Measurements from ENCODE around the gene CTDP1. TPM values are rescaled to one million over a fixed set of nuclear protein-coding genes. Genes with fewer than 3 reads are reported as not detected.
A peak's percentile ranks its signal among the peaks of the same experiment; 100 is the strongest.

CTDP1 gene
- total RNA-seq, 1 donor from 2014 or later: 10.2 TPM

GRCh38 chr18:79784965-79785770 is 105.6 kb downstream of the CTDP1 start:
- no peak for ATAC-seq
- intact Hi-C loops (cut with micrococcal nuclease): no loop called here
- no peak for DNase-seq

GRCh38 chr18:79785831-79786230 is 106.2 kb downstream of the CTDP1 start:
- ATAC-seq: no peak
- intact Hi-C loops (cut with micrococcal nuclease): no loop called here
- no peak for DNase-seq

- intact Hi-C loops (cut with micrococcal nuclease): no loop called here
- DNase-seq (no peak), ATAC-seq (no peak)
Measured at GRCh38 chr18:79786304-79786703, 106.7 kb downstream of the CTDP1 start.

DNA sequence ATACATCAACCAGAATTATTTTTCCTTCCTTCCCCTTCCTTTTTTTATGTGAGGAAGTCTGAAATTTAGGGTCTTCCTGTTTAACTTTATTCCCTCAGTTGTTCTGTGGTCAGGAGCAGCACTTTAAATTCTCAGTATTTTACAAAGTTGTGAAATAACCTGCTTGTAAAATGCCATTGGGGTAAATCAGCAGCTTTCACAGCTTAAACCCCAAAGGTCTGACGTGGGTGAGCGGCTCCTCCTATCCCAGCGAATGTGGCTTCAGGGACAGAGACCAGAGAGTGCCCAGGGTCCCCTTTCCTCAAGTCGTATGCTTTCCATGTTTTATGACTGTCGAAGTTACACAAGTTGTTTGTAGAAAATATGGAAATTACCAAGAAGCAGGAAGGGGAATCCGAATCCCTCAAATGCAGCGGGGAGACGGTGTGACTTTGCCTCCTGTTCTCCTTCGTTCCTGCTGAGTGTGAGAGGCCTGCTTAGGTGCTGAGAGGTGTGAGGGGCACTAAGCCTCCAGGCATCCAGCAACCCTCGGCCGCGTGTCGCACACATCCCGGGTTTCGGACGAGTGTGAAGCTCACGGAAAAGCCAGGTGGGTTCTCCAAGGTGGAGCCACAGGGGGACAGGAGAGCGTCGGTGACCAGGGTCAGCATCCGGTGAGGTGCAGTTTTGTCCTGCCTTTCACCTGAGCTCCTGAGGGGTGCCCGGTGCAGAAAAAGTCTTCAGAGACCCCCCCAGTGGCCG is 107.4 kb downstream of the CTDP1 start:
- intact Hi-C loops (cut with micrococcal nuclease): no loop called here
- no peak for ATAC-seq
- DNase-seq: no peak

DNA sequence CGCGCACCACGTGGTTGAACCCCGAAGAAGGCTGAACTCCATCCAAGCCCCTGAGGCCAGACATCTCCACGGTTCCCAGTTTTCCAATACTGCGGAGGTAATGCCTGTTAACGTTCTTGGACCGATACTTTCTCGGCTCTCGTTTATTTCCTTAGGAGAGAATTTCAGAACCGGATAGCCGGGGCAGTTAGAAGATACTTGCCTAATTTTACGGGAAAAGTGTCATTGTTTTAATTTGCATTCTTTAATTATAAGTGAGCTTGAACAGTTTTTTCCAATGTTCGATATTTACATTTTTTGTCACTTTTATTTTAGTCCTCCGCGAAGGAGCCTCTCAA is 107.9 kb downstream of the CTDP1 start:
- intact Hi-C loops (cut with micrococcal nuclease): no loop called here
- DNase-seq (no peak), ATAC-seq (no peak)

GRCh38 chr18:79787865-79788733 is 108.5 kb downstream of the CTDP1 start:
- ATAC-seq (no peak), DNase-seq (no peak)
- intact Hi-C loops (cut with micrococcal nuclease): no loop called here

- intact Hi-C loops (cut with micrococcal nuclease): no loop called here
- ATAC-seq (no peak), DNase-seq (no peak)
Measured at GRCh38 chr18:79788734-79789085, 109.1 kb downstream of the CTDP1 start.

DNA sequence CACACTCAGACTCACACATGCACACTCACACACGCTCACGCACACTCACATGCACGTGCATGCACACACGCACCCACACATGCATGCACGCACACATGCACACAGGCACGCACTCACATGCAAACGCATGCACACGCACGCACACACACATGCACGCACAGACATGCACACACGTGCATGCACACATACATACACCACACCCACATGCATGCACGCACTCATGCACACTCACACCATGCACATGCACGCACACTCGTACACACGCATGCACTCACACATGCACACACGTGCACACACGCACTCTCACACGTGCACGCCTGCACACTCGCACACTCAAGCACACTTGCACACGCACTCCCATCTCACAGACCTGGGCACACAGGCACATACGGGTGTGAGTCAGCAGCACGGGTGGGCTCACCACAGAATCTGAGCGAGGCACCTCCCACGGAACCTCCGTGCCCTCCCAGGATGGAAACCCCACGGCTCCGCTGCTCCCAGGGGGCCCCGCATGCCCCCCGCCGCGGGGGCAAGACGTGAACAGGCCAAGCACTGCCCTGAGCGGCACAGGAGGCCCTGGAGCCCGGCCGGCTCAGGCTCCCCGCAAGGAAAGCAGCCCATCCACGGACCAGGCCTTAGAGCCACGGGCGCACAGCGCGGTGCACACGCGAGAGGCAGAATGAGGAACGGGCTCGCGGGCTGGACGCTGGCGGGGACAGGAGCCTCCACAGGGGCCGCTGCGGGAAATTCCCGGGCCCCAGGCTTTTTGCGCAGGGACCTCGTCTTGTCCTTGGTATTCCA is 109.7 kb downstream of the CTDP1 start:
- intact Hi-C loops (cut with micrococcal nuclease): no loop called here
- DNase-seq (no peak), ATAC-seq (no peak)

DNA sequence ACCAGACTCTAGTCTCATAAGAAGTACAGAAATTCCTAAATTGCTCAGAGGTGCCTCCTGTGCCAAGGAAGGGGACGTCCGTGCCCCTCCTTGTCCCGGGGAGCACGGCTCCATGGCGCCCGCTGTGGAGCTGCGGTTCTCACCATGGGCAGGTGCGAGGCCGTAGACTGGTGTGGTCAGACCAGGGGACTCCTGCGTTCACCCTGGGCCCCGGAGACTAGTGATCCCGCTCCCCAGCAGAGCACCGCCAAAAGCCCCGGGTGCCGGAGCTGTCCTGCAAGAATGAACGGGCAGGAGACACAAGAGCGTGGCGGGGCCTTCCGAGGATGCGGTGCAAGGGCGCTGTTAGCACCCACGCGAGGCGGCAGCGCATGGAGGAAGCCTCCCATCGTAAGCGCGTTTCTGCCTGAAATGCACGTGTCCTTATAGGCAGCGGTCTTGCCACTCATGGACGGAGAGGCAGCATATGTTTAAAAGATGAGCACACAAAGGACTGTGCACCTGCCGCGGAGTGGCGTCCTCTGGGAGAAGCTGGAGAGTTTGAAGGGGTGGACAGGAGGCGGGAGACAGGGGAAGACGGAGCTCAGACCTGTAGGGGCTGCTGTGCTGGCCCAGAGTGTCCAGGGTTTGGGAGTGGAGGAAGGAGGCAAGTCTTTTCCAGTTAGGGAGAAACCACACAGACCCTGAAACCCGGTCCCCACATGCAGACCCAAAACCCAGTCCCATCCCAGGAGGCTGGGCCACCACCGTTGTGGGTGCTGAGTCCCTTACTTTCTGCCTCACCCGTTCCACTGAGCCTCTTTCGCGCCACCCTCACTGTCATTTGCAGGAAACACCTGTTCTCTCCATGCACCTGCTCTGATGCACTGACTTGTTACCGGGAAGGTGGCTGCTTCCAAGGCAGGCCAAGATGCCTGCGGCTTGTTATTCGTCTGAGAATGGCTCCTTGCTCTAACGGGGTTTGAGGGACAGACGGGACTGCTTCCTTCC is 110.6 kb downstream of the CTDP1 start:
- intact Hi-C loops (cut with micrococcal nuclease): no loop called here
- DNase-seq (no peak), ATAC-seq (no peak)

GRCh38 chr18:79790996-79791972 is 111.7 kb downstream of the CTDP1 start:
- DNase-seq (peak; percentile 58), ATAC-seq (peak; percentile 83)
- intact Hi-C loops (cut with micrococcal nuclease): no loop called here

GRCh38 chr18:79792096-79792987 is 112.7 kb downstream of the CTDP1 start:
- ATAC-seq (peak; percentile 7), DNase-seq (no peak)
- intact Hi-C loops (cut with micrococcal nuclease): no loop called here

DNA sequence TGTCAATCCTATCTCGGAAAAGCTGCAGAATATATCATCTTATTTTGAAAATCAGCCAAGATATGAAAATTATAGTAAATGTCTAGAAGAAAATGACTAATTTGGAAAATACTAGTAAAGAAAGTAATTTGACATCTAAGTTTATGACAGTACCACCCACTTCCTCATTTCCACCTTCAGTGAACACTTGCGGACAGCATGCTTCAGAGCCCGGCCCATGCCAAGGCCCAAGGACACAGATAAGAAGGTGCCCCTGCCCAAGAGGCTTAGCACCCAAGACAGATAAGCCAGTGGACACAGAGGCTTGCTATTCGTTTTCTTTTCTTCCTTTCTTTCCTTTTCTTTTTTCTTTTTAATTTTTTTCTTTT is 113.4 kb downstream of the CTDP1 start:
- intact Hi-C loops (cut with micrococcal nuclease): no loop called here
- ATAC-seq: no peak
- DNase-seq: no peak

- intact Hi-C loops (cut with micrococcal nuclease): no loop called here
- DNase-seq: no peak
- ATAC-seq: no peak
Measured at GRCh38 chr18:79794846-79795245, 115.2 kb downstream of the CTDP1 start.

GRCh38 chr18:79795446-79795845 is 115.8 kb downstream of the CTDP1 start:
- intact Hi-C loops (cut with micrococcal nuclease): no loop called here
- ATAC-seq: no peak
- no peak for DNase-seq

DNA sequence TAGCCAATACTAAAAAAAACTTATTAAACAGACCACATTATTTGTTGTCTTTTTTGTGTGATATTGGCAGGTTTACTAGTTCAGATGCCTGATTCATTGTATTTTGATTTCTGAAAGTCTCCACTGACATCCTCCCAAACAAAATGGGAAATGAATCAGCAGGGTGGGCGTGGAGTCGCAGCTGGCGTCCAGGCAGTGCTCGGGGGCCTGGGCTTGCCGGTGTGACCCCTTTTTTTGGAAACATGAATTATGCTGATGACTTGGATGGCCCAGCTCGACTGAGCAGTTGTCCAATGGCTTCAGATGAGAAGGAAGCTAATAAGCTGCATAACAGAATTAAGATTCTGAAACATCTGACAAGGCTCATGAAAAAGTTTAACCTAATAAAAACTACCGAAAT is 116.4 kb downstream of the CTDP1 start:
- ATAC-seq (no peak), DNase-seq (no peak)
- intact Hi-C loops (cut with micrococcal nuclease): no loop called here
